GM12878 (cell line): ENCODE measurements around the gene CENPP. TPM values are rescaled to one million over a fixed set of nuclear protein-coding genes. Genes with fewer than 3 reads are reported as not detected.

Experiments used
- ATAC-seq: fragments of 200-7000 bp; cut with Tn5 transposase; 3 replicates; pipeline ENCODE4 v1.9.1; 2020; ENCODE audit warnings: mild to moderate bottlenecking, moderate library complexity
- BruUV-seq: library from RNA; stranded (reverse); fragments of 400-500 nt; replicated peaks from 2 replicates; lab custom pipeline; 2021; lab: Mats Ljungman, UMichigan
- CTCF ChIA-PET: fragments of 300-600 bp; sonication (Branson Sonifier 250); formaldehyde crosslinking; extraction: SDS; loops from one replicate; lab custom pipeline; 2021; ENCODE audit warnings: inconsistent platforms; lab: Yijun Ruan, JAX
- POLR2A ChIA-PET: fragments of 350-600 bp; formaldehyde crosslinking; extraction: SDS; loops from one replicate; lab custom pipeline; 2021; ENCODE audit warnings: inconsistent platforms; lab: Charles Lee
- RAD21 ChIA-PET: fragments of 300-600 bp; sonication (Branson Sonifier 250); formaldehyde crosslinking; loops from one replicate; lab custom pipeline; 2023; ENCODE audit warnings: antibody characterized with exemption; ENCODE audit not compliant: unreplicated experiment; lab: Charles Lee
- SMC1A ChIA-PET: fragments of 300-600 bp; sonication (Branson Sonifier 250); formaldehyde crosslinking; loops from one replicate; lab custom pipeline; 2023; ENCODE audit not compliant: unreplicated experiment, uncharacterized antibody; lab: Charles Lee
- DNase-seq: peaks from one replicate; pipeline ENCODE4 v3.0.0-alpha.2; 2011; ENCODE audit warnings: low read depth, low spot score
- FAIRE-seq: peaks from 3 replicates; lab custom pipeline; 2011; peaks lifted over from hg19 to GRCh38; lab: Jason Lieb, UNC
- H2AFZ ChIP-seq: 2 replicates; pipeline ENCODE4 v1.6.0; 2011; ENCODE audit warnings: low read depth, low read length, control low read depth; ENCODE audit not compliant: control insufficient read depth
- H3K27ac ChIP-seq: 2 replicates; pipeline ENCODE4 v1.5.1; 2011; ENCODE audit warnings: control low read depth; ENCODE audit not compliant: control insufficient read depth, insufficient read depth
- H3K27me3 ChIP-seq, 2 experiments: replicated peaks in 1 of 2; 2 replicates each; pipeline versions ENCODE4 v1.6.0 to v1.6.1; 2011; ENCODE audit warnings: low read length in 1 of 2; ENCODE audit not compliant: control insufficient read depth in 2 of 2, insufficient read depth in 2 of 2
- H3K36me3 ChIP-seq, 2 experiments: 2 replicates each; pipeline ENCODE4 v1.5.1; 2011; ENCODE audit warnings: low read length in 1 of 2; ENCODE audit not compliant: control insufficient read depth in 2 of 2, insufficient read depth in 2 of 2
- H3K4me1 ChIP-seq: 2 replicates; pipeline ENCODE4 v1.6.1; 2011; ENCODE audit warnings: mild to moderate bottlenecking, low read length, moderate library complexity, mixed read lengths; ENCODE audit not compliant: control insufficient read depth, insufficient read depth
- H3K4me2 ChIP-seq: 2 replicates; pipeline ENCODE4 v1.6.0; 2011; ENCODE audit warnings: control low read depth; ENCODE audit not compliant: control insufficient read depth, insufficient read depth
- H3K4me3 ChIP-seq: fragments of 200-600 bp; sonication (generic); 2 replicates; pipeline ENCODE4 v1.5.1; 2016
- H3K79me2 ChIP-seq: 2 replicates; pipeline ENCODE4 v1.6.0; 2011; ENCODE audit warnings: low read length; ENCODE audit not compliant: control insufficient read depth, insufficient read depth
- H3K9ac ChIP-seq: 2 replicates; pipeline ENCODE4 v1.8.0; 2011; ENCODE audit warnings: low read length, control low read depth, mixed read lengths; ENCODE audit not compliant: control insufficient read depth, insufficient read depth
- H3K9me3 ChIP-seq: replicated peaks from 3 replicates; pipeline ENCODE4 v1.5.1; 2011; ENCODE audit warnings: mild to moderate bottlenecking, low read length; ENCODE audit not compliant: control insufficient read depth, insufficient read depth
- H4K20me1 ChIP-seq: 2 replicates; pipeline ENCODE4 v1.6.0; 2011; ENCODE audit not compliant: control insufficient read depth, insufficient read depth
- ATF7 ChIP-seq: fragments of 450-650 bp; IDR thresholded peaks from 2 replicates; pipeline ENCODE4 v1.6.1; 2016; ENCODE audit warnings: low read depth, mild to moderate bottlenecking
- CBX5 ChIP-seq: sonication (generic); IDR thresholded peaks from 2 replicates; pipeline ENCODE4 v1.6.1; 2016; ENCODE audit warnings: low read depth, moderate library complexity, mild to moderate bottlenecking, inconsistent platforms
- JUND ChIP-seq: IDR thresholded peaks from 2 replicates; pipeline ENCODE4 v1.6.1; 2012; ENCODE audit warnings: low read depth, mild to moderate bottlenecking, low read length, improper control_type of control experiment, moderate library complexity
- LARP7 ChIP-seq: fragments of 450-650 bp; IDR thresholded peaks from 2 replicates; pipeline ENCODE4 v1.6.1; 2017; ENCODE audit warnings: mild to moderate bottlenecking
- MEF2B ChIP-seq: fragments of 450-650 bp; IDR thresholded peaks from 2 replicates; pipeline ENCODE4 v1.6.1; 2018; ENCODE audit warnings: mild to moderate bottlenecking, moderate library complexity; ENCODE audit not compliant: partially characterized antibody, poor library complexity, severe bottlenecking
- MYB ChIP-seq: fragments of 150-350 bp; IDR thresholded peaks from 2 replicates; pipeline ENCODE4 v1.6.1; 2014; ENCODE audit warnings: mild to moderate bottlenecking, low read depth, low read length, borderline replicate concordance
- NBN ChIP-seq: fragments of 450-650 bp; IDR thresholded peaks from 2 replicates; pipeline ENCODE4 v1.6.1; 2016
- NFYA ChIP-seq: IDR thresholded peaks from 2 replicates; pipeline ENCODE4 v1.6.1; 2011; ENCODE audit warnings: low read depth, mild to moderate bottlenecking, low read length, improper control_type of control experiment, borderline replicate concordance
- NR2C1 ChIP-seq: fragments of 450-650 bp; IDR thresholded peaks from 2 replicates; pipeline ENCODE4 v1.6.1; 2017; ENCODE audit warnings: antibody characterized with exemption, mild to moderate bottlenecking, moderate library complexity
- NR2C2 ChIP-seq: IDR thresholded peaks from 2 replicates; pipeline ENCODE4 v1.6.1; 2011; ENCODE audit warnings: borderline replicate concordance, low read depth; ENCODE audit not compliant: control insufficient read depth, insufficient read length
- PML ChIP-seq: IDR thresholded peaks from 2 replicates; pipeline ENCODE4 v1.6.1; 2012; ENCODE audit warnings: low read length, inconsistent platforms
- SIX5 ChIP-seq: IDR thresholded peaks from 2 replicates; pipeline ENCODE4 v1.6.1; 2011; ENCODE audit warnings: mild to moderate bottlenecking, low read depth, low read length, moderate library complexity; ENCODE audit not compliant: severe bottlenecking
- TCF12 ChIP-seq: IDR thresholded peaks from 2 replicates; pipeline ENCODE4 v1.6.1; 2011; ENCODE audit warnings: low read depth, mild to moderate bottlenecking, low read length
- ZNF384 ChIP-seq: IDR thresholded peaks from 2 replicates; pipeline ENCODE4 v1.6.1; 2012; ENCODE audit warnings: low read depth, mild to moderate bottlenecking, low read length, improper control_type of control experiment, borderline replicate concordance
- WGBS: methylation state at CpG from one replicate; pipeline ENCODE4 v1.1.6; 2016; ENCODE audit warnings: low lambda C conversion rate; ENCODE audit not compliant: insufficient replicate concordance, insufficient coverage; ENCODE audit errors: missing lambda C conversion rate; 5-methylcytosine and 5-hydroxymethylcytosine counted together
- in situ Hi-C: fragments of 300-500 bp; cut with MboI; formaldehyde crosslinking; loops from 9 replicates; pipeline ENCODE4 v1.14.3; 2018; ENCODE audit warnings: mixed read lengths
- intact Hi-C: fragments of 100-400 bp; cut with micrococcal nuclease; formaldehyde crosslinking; loops from one replicate; pipeline ENCODE4 v1.14.2; 2022; ENCODE audit not compliant: unreplicated experiment
- polyA plus RNA-seq, 11 experiments: library from polyadenylated mRNA; depleted of rRNA in 4 of 11; unstranded in 6 of 11; stranded (reverse) in 5 of 11; fragments of >200 nt; fragmentation: Nextera tagmentation in 4 of 11; fragmentation: Illumina TruSeq in 1 of 11; extraction: Ambion mirVana in 4 of 11; extraction: Trizol in 1 of 11; gene quantifications; 1 replicate in 1 of 11; 2 replicates in 10 of 11; pipeline versions ENCODE4 v1.2.1 to v1.2.3, GENCODE V29; 2011 to 2016; ENCODE audit warnings: inconsistent platforms in 2 of 11, missing spikeins in 2 of 11, low read depth in 1 of 11
- total RNA-seq, 4 experiments: library from RNA; depleted of rRNA in 3 of 4; stranded (reverse); fragments of >200 nt in 3 of 4; fragmentation: Illumina TruSeq in 1 of 4; extraction: Trizol in 1 of 4; gene quantifications; 2 replicates each; pipeline versions ENCODE4 v1.2.1 to v1.2.3, GENCODE V29; 2013 to 2021
- TF ChIP-seq, protein P1 (sequence below): fragments of 450-650 bp; IDR thresholded peaks from 2 replicates; pipeline ENCODE4 v1.6.1; 2017; ENCODE audit warnings: borderline replicate concordance
- TF ChIP-seq, protein P2 (sequence below): fragments of 450-650 bp; formaldehyde crosslinking; IDR thresholded peaks from 2 replicates; pipeline ENCODE4 v1.4.0; 2022; ENCODE audit warnings: mild to moderate bottlenecking, moderate library complexity
- TF ChIP-seq, protein P3 (sequence below): fragments of 450-650 bp; IDR thresholded peaks from 2 replicates; pipeline ENCODE4 v1.6.1; 2017; ENCODE audit warnings: low read depth, mild to moderate bottlenecking, moderate library complexity

Gene CENPP
- total and polyA plus RNA-seq, 10 of the 15 experiments (the other 5 are each of a cell fraction or from before 2014, with no cell fraction given): 9.4 to 31.4 (median 19.8) TPM

DNA sequence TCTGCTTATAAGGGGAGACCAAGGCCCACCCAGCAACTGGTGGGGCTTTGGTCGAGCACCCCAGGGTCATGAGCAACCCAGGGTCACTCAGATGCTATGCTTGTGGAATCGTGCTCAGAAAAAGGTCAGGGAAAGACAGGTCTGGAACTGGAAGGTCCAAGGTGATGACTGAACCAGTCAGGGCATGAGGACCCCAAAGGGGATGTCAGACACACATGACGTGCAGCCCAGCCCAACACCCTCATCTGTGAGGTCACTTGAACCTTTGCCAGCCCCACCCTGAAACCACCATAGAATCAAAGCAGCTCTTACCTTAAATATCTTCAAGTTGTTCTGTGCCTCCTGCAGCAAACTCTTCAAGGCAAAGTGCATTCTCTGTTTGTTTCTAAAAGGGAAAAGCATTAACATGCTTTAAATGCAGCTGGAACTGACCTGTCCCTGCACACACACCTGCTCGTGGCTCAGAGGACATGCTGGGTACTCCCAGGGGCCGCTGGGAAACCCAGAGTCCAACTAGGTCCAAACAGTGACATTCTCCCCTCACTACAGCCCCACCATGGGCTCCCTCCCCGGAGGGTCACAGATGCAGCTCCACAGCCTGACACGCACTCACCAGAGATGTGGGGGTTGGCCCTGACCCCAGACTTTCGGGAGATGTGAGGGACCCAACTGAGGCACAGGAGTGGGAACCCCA is 314.8 kb downstream of the CENPP start:
- RAD21 ChIA-PET: no interaction called here
- DNase-seq (no peak), FAIRE-seq (no peak), ATAC-seq (no peak)
- H3K4me3 ChIP-seq: no peak overlapping the region
- intact Hi-C loops (no loop called here), in situ Hi-C loops (no loop called here)
- SMC1A ChIA-PET: no interaction called here
- WGBS: 73% methylated on average over 8 of the region's 8 CpGs
- BruUV-seq: no TSS peak
- no peaks in the 10 kb centered on the region for H3K79me2 ChIP-seq
- H2AFZ ChIP-seq: no peak overlapping the region
- H3K27ac ChIP-seq: no peak overlapping the region
- H3K9me3 ChIP-seq: no peaks in the 10 kb centered on the region; the same call in 2 of the 3 replicates
- no peaks in the 10 kb centered on the region for H3K27me3 ChIP-seq
- H3K36me3 ChIP-seq: peaks cover 15 to 41% of the 10 kb centered on the region in 2 experiments
- H3K4me1 ChIP-seq: no peaks in the 10 kb centered on the region
- no peaks in the 10 kb centered on the region; the same call in 1 of the 2 replicates for H4K20me1 ChIP-seq
- CTCF ChIA-PET: no interaction called here
- no peak overlapping the region for H3K9ac ChIP-seq
- TF ChIP-seq JUND (no peak), ATF7 (no peak), NR2C1 (no peak), LARP7 (no peak), ZNF384 (no peak), CBX5 (no peak), MEF2B (no peak), NR2C2 (no peak), NFYA (no peak), PML (no peak), SIX5 (no peak), MYB (no peak), TCF12 (no peak), NBN (no peak)
- TF ChIP-seq, protein P1, sequence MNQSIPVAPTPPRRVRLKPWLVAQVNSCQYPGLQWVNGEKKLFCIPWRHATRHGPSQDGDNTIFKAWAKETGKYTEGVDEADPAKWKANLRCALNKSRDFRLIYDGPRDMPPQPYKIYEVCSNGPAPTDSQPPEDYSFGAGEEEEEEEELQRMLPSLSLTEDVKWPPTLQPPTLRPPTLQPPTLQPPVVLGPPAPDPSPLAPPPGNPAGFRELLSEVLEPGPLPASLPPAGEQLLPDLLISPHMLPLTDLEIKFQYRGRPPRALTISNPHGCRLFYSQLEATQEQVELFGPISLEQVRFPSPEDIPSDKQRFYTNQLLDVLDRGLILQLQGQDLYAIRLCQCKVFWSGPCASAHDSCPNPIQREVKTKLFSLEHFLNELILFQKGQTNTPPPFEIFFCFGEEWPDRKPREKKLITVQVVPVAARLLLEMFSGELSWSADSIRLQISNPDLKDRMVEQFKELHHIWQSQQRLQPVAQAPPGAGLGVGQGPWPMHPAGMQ: no peak
- TF ChIP-seq, protein P2, sequence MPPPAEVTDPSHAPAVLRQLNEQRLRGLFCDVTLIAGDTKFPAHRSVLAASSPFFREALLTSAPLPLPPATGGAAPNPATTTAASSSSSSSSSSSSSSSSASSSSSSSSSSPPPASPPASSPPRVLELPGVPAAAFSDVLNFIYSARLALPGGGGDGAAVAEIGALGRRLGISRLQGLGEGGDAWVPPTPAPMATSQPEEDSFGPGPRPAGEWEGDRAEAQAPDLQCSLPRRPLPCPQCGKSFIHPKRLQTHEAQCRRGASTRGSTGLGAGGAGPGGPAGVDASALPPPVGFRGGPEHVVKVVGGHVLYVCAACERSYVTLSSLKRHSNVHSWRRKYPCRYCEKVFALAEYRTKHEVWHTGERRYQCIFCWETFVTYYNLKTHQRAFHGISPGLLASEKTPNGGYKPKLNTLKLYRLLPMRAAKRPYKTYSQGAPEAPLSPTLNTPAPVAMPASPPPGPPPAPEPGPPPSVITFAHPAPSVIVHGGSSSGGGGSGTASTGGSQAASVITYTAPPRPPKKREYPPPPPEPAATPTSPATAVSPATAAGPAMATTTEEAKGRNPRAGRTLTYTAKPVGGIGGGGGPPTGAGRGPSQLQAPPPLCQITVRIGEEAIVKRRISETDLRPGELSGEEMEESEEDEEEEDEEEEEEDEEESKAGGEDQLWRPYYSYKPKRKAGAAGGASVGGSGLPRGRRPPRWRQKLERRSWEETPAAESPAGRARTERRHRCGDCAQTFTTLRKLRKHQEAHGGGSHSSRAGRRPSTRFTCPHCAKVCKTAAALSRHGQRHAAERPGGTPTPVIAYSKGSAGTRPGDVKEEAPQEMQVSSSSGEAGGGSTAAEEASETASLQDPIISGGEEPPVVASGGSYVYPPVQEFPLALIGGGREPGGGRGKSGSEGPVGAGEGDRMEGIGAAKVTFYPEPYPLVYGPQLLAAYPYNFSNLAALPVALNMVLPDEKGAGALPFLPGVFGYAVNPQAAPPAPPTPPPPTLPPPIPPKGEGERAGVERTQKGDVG (CRISPR knock-in tag): no peak
- TF ChIP-seq, protein P3, sequence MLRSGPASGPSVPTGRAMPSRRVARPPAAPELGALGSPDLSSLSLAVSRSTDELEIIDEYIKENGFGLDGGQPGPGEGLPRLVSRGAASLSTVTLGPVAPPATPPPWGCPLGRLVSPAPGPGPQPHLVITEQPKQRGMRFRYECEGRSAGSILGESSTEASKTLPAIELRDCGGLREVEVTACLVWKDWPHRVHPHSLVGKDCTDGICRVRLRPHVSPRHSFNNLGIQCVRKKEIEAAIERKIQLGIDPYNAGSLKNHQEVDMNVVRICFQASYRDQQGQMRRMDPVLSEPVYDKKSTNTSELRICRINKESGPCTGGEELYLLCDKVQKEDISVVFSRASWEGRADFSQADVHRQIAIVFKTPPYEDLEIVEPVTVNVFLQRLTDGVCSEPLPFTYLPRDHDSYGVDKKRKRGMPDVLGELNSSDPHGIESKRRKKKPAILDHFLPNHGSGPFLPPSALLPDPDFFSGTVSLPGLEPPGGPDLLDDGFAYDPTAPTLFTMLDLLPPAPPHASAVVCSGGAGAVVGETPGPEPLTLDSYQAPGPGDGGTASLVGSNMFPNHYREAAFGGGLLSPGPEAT: no peak
- POLR2A ChIA-PET: no interaction called here
- no peak overlapping the region for H3K4me2 ChIP-seq
